NOMO-1 (cell line): Measurements from ENCODE around the gene INPP4A.

Experiments
- DNase-seq, 2 experiments: peaks; one replicate each; lab custom pipeline; 2025; ENCODE audit not compliant: unreplicated experiment in 2 of 2; lab: John Stamatoyannopoulos, UW

The INPP4A gene

GRCh38 chr2:98472961-98473746 is 28.5 kb downstream of the INPP4A start:
- DNase-seq: no peak

- DNase-seq: no peak
Observed at GRCh38 chr2:98473995-98474780, 29.5 kb downstream of the INPP4A start.

DNA sequence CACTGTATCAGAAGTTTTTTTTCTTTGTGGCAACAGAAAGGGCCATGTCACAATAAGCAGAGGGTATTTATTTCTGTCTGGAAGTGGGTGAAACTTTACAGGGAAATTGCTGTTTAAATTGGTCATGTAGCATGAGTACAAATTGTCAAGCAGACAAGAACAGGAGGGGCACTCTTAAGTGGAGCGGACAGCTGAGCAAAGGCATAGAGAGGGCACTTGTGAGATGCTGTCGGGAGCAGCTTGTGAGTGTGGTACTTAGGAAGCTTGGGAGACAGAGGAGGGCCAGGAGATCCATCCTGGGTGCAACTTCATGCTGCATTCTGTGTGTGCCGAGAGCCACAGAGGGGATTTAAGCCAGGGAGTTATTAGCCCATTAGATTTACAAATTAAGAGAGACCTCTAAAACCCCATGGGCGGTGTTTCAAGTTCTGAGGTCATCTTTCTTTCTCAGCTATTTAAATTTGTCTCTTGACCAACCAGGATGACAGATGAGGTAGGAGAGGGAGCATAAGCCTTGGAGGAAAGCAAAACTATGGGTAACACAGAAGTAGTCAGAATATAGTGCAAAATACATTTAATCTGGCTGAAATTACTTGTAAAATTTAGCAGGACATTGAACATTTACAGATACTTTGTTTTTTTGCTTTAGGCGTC is 30.4 kb downstream of the INPP4A start:
- no peak for DNase-seq

- no peak for DNase-seq
Observed at GRCh38 chr2:98476192-98476868, 31.7 kb downstream of the INPP4A start.

DNA sequence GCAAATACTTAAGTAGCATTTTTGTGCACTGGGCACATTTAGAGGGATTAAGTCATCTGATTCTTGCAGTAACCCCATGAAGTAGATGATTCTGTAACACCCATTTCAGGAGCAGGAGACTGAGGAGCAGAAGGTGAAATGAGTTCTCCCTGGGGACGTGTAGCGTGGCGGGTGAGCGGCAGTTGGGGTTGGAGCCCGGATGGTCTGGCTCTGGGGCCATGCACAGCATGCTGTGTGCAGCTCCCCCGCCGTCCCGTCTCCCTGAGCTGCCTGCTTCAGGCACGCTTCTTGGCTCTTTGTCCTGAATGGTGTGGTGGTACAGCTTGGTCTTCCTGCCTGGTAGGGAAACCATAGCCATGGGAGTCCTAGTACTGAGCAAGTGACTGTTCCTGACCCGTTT is 32.4 kb downstream of the INPP4A start:
- no peak for DNase-seq

DNA sequence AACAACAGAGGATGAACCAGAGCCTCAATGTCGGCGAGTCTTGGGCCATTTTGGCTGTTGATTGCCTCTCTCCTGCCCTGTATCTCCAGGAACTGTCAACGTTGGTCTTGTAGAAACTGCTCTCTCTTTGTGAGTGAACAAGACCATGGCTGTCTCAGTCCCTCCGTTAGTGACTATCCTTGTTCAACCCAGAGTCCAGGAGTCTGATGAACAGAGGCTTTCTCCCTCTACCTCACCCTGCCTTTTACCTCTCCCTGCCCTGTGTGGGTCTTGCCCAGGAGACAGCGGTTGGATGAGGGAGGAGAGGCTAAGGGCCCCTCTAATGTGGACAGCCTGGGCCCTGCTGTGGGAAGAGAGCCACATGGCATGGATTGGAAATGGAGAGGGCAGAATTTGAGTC is 32.8 kb downstream of the INPP4A start:
- DNase-seq: no peak

- peak; percentile 55 to 61 for DNase-seq
Observed at GRCh38 chr2:98478088-98478551, 33.5 kb downstream of the INPP4A start.

- DNase-seq: peak; percentile 26 to 47
Observed at GRCh38 chr2:98478907-98479306, 34.2 kb downstream of the INPP4A start.

GRCh38 chr2:98479371-98479770 is 34.7 kb downstream of the INPP4A start:
- no peak for DNase-seq

DNA sequence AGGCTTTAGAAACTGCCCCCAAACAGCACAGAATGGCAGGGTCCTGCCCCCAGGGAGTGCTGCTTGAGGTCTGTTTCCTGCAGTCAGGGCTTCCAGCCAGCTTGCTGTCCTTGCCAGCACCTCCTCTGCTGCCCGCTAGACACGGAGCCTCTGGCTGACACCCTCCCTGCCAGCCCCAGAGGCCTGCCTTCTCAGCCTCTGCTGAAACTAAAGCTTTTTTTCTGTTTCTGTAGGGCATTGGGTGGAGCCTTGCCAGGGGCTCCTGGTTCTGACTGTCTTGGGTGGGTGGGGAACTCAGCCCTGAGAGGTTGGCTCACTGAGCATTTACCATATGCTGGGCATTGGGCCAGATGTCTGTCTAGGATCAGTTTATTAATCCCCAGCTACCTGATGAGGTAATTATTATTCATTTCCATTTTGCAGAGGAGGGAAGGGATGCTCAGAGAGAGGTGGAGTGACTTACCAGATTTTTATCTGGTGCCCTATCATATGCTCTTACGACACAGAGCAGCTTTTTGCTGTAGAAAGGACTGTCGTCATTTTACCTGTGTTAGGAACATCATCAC is 35.4 kb downstream of the INPP4A start:
- no peak for DNase-seq

GRCh38 chr2:98480598-98480997 is 35.9 kb downstream of the INPP4A start:
- no peak for DNase-seq

DNA sequence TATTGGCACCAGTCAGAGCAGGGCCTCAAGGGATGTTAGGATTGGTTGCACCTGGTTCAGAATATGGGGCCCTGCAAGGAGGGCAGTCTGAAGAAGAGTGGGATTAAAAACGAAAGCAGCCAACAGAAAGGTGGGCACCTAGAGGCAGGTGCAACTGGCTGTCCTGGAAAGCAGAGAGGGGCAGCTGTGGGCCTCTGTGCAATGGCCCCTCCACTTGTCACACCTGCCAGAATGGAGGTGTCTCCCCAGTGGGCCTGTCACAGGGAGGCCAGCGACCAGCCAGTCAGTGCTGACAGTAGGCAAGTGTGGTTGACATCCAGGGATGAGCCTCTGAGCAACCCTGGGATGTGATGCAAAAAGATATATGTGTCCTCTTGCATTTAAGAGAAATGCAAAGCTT is 37.7 kb downstream of the INPP4A start:
- no peak for DNase-seq

- peak in 1 of 2 experiments; percentile 12 for DNase-seq
Observed at GRCh38 chr2:98483257-98483861, 38.7 kb downstream of the INPP4A start.

- no peak for DNase-seq
Observed at GRCh38 chr2:98484121-98484557, 39.5 kb downstream of the INPP4A start.

DNA sequence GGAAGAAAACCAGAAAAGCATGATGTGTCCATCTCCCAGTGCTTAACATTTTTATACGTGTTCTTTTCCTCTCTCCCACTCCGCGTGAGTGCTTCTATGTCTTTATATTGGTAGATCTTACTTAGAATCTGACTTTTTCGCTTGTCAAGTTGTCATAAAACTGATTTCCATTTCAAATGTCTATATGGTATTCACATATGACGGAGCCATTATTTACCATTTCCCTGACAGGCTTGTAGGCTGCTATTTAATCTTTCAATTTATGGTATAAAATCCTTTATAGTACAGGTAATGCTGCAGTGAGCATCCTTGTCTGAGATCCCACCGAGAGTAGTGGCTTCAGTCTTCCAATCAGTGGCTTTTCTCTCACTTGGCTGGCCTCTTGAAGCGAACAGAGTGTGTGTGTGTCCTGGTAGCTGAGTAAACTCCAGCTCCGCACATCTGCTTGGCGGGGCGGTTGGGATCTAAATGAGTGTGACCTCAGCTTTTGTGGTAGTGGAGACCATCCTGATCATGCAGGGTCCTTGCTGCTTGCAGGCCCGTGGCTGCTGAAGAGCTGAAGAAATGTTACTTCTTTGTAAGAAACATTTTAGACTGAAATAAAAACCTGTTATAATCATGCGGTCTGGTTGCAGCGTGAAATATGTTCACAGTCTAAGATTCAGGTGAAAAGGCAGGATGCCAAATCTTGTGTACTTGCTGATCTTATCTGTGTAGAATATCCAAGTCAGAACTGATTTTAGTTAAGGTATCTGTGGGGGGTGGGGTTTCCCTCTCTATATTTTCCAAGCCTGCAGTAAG is 40.2 kb downstream of the INPP4A start:
- no peak for DNase-seq

DNA sequence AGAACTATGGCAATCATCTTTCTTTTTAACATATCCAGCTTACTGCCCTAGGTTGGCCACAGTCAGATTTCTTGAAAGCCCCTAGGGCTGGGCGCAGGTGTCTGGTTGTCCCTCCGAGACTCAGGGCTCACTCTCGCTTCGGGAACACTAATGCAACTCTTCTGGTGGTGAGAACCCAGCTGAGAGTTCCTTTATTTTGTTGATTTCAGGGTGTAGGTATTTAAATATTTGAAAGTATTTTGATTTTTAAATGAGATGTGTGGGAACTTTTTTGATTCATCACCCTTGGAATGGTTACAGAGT is 40.7 kb downstream of the INPP4A start:
- DNase-seq: no peak

GRCh38 chr2:98486374-98486981 is 41.8 kb downstream of the INPP4A start:
- no peak for DNase-seq

GRCh38 chr2:98487101-98487805 is 42.6 kb downstream of the INPP4A start:
- DNase-seq: no peak
